Endometrium (tissue), 2 donors: ENCODE results near the gene DCPS.
"Not testable (repeated sequence)": the region's sequence is repeated elsewhere in the genome, so short reads cannot be mapped to it uniquely, and the experiment has no call there.

ENCODE experiments used
- FAIRE-seq: peaks from 2 replicates; lab custom pipeline; 2012; peaks lifted over from hg19 to GRCh38; lab: Jason Lieb, UNC
- donor health status: control.
- donor health status: control.

The DCPS gene

DNA sequence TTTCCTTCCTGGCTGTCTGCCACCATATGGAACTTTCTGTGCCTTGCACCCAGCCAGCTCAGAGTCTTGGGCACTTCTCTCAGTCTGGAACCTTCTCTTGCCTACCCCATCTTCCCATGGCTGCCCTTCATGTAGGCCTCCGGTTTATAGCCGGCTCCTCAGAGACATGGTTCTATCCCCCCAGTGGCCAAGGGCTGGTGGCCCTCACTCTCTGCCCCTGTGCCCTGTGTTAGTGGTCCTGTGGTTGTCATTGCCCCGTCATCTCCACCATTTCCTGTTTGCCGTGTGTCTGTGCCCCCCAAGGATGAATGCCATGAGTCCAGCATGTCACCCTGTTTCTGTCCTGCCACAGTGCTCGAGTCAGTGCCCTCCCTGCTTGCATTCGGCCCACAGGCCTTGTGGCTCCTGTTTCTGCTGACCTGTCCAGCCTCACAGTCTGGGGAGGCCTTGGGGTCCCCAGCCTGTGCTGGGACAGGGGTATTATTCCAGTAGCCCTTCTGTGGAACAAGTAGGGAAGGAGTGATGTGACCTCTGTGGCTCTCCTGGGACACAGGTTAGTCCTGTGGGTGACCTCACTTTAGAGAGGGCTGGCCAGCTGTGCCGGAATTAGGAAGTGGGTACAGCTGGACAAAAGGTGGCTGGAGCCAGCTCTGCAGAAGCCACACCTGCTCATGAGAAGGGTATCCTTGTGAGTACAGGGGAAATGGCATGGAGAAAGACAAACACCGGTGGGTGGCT, 82.3 kb downstream of the DCPS start:
- no peak for FAIRE-seq

GRCh38 chr11:126386729-126387071, 82.8 kb downstream of the DCPS start:
- FAIRE-seq, result not testable (repeated sequence)

DNA sequence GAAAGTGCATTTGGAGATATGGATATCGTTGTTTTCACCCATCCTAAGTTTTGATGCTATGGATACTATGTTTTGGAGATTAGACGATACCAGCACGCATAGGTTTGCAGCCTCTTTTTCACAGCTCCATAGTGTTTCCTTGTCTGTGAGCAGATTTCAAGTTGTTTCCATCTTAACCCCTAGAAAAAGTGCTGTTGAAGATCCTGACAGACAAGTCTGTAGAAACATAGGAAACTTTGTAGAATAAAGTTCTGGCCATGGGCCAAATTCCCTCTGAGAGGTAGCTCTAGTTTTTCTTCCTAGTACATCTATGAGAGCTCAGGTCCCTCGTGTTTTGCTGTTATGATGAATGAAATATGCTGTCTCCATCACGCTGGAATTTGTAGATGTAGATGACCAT, 84.0 kb downstream of the DCPS start:
- FAIRE-seq, result no peak

GRCh38 chr11:126390272-126390867, 86.5 kb downstream of the DCPS start:
- FAIRE-seq, result no peak

DNA sequence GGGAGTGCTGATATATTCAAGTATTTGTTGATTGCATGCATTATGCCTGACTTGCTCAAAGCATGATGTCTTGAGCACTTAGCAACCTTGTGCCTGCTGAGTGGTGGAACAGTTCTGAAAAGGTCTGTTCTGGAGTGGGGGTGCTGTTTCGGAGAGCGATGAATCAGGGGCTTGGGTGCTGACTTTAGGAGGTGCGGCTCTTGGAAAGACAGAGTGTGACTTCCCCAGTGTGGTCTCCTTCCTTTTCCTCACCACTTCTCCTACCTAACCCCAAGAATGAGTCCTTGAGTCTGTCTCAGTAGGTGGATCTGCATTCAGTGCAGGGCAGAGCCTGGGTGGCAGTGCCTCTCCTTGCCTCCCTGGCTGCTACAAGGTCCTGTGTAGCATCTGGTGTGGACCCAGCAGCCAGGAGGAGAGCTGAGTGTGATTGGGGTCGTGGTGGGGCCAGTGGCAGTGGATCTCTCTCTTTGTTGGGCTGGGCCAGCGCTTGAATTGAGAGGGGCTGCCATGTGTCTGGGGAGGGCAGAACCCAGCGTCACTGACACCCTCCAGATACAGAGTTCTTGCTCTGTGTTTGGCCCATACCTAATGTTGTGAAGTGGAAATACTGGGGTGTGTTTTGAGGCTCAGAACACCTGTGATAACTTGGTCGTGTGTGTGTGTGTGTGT, 87.6 kb downstream of the DCPS start:
- FAIRE-seq, result no peak

DNA sequence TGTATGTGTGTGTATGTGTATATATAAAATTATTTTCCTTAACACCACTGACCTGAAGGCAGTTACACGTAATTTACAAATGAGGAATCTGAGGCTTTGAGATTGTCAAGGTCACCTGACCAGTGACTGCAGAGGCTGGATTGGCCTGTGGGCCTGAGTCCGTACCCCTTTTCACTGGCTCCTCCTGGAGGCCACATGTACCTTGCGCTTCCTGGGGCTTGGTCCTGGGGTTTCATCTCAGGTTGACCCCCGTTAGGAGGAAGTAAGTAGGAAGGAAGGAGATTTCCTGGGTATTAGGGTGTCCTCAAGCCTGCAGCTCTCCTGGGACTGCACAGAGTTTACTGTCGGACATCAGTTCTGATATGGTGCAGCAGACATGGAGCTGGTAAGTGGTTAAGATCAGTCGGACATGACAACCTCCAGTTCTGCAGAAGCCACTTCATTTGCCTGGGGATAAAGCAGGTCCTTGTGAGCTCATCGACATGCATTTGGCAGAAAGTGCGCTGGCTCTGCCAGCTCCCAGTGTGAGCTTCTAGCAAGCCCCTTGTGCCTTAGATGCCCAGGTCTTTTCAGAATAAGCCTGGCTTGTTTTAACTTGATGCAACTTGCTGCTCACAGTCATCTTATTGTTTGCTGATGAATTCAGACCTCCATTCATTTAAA, 88.2 kb downstream of the DCPS start:
- no peak for FAIRE-seq

- FAIRE-seq, result no peak
These were observed 88.8 kb downstream of the DCPS start for GRCh38 chr11:126392633-126393013.

- FAIRE-seq, result no peak
These were observed 89.3 kb downstream of the DCPS start for GRCh38 chr11:126393143-126393542.

- FAIRE-seq, result no peak
These were observed 90.2 kb downstream of the DCPS start for GRCh38 chr11:126394036-126394435.

DNA sequence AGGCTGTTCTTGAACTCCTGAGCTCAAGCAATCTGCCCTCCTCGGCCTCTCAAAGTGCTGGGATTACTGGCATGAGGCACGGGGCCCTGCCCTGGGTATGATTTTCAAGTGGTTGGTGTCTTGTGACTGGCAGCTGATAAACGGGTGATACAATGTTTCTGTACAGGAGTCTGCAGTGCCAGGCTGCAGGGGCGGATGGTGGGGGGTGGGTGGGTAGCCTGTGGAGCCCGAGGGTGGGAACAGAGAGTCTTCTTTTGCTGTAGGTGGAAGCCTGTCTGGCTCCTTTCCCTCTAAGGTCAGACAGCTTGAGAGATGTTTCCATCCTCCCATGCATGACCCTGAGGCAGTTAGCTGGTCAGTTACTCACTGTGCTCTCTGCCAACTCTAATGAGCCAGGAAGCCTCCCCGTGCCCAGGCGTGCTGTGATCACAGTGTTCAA, 90.8 kb downstream of the DCPS start:
- FAIRE-seq, result not testable (repeated sequence)
